C4-2B (cell line): ENCODE measurements around the gene SPNS3.

ENCODE experiments used
- H3K27ac ChIP-seq: fragments of 450-650 bp; 2 replicates; pipeline ENCODE4 v1.5.1; 2017
- ZFX ChIP-seq: fragments of 450-650 bp; IDR thresholded peaks from 2 replicates; pipeline ENCODE4 v1.6.1; 2017
- TF ChIP-seq, protein P1 (sequence below): fragments of 450-650 bp; conservative IDR thresholded peaks from 2 replicates; pipeline ENCODE4 v1.5.1; 2017; ENCODE audit warnings: mild to moderate bottlenecking

The SPNS3 gene

DNA sequence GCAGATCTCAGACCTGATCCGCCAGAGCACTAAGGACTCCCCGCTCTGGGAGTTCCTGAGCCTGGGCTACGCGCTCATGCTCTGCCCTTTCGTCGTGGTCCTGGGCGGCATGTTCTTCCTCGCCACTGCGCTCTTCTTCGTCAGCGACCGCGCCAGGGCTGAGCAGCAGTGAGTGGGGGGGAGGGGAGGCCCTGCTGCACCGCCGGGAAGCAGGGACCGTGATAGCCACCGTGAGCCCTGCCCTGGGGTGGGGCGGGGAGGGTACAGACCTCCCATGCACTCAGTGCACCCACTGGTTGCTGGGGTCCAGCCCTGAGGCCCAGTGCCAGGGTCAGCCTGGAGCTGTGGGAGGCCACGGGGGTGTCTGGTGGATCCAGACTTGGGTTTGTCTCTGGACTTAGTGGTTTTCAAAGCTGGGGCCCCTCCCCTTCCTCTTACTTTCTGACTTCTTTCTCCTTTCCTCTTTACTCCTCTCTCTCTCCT is 102.6 kb downstream of the SPNS3 start:
- no peak overlapping the region for H3K27ac ChIP-seq
- TF ChIP-seq, protein P1, sequence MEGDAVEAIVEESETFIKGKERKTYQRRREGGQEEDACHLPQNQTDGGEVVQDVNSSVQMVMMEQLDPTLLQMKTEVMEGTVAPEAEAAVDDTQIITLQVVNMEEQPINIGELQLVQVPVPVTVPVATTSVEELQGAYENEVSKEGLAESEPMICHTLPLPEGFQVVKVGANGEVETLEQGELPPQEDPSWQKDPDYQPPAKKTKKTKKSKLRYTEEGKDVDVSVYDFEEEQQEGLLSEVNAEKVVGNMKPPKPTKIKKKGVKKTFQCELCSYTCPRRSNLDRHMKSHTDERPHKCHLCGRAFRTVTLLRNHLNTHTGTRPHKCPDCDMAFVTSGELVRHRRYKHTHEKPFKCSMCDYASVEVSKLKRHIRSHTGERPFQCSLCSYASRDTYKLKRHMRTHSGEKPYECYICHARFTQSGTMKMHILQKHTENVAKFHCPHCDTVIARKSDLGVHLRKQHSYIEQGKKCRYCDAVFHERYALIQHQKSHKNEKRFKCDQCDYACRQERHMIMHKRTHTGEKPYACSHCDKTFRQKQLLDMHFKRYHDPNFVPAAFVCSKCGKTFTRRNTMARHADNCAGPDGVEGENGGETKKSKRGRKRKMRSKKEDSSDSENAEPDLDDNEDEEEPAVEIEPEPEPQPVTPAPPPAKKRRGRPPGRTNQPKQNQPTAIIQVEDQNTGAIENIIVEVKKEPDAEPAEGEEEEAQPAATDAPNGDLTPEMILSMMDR, result no peak
- no peak for TF ChIP-seq ZFX

- TF ChIP-seq, protein P1, result no peak
- TF ChIP-seq ZFX, result no peak
- no peak overlapping the region for H3K27ac ChIP-seq
Observed at GRCh38 chr17:4536742-4537411, 103.1 kb downstream of the SPNS3 start.
